DND-41 (cell line): ENCODE results near the gene ADD1.

Experiments used
- CTCF ChIP-seq: IDR thresholded peaks from 2 replicates; pipeline ENCODE4 v1.5.1; 2012; ENCODE audit warnings: borderline replicate concordance, low read length, moderate library complexity, mild to moderate bottlenecking; ENCODE audit not compliant: poor library complexity, severe bottlenecking; ENCODE audit errors: extremely low read depth
- EZH2 ChIP-seq: IDR thresholded peaks from 3 replicates; pipeline ENCODE4 v1.6.1; 2012; ENCODE audit warnings: borderline replicate concordance, low read depth, mild to moderate bottlenecking, moderate library complexity, low read length, inconsistent platforms; ENCODE audit not compliant: severe bottlenecking

GRCh38 chr4:2915789-2916188 lies 72.1 kb downstream of the ADD1 start:
- no peak for TF ChIP-seq CTCF
- no peak for TF ChIP-seq EZH2
